ENCODE results near the gene ANKS1B. TPM values are rescaled to one million over a fixed set of nuclear protein-coding genes. Genes with fewer than 3 reads are reported as not detected.

The ANKS1B gene
- total RNA-seq, 4 donors from 2014 or later: 4.9 to 15.4 (median 9.4) TPM

DNA sequence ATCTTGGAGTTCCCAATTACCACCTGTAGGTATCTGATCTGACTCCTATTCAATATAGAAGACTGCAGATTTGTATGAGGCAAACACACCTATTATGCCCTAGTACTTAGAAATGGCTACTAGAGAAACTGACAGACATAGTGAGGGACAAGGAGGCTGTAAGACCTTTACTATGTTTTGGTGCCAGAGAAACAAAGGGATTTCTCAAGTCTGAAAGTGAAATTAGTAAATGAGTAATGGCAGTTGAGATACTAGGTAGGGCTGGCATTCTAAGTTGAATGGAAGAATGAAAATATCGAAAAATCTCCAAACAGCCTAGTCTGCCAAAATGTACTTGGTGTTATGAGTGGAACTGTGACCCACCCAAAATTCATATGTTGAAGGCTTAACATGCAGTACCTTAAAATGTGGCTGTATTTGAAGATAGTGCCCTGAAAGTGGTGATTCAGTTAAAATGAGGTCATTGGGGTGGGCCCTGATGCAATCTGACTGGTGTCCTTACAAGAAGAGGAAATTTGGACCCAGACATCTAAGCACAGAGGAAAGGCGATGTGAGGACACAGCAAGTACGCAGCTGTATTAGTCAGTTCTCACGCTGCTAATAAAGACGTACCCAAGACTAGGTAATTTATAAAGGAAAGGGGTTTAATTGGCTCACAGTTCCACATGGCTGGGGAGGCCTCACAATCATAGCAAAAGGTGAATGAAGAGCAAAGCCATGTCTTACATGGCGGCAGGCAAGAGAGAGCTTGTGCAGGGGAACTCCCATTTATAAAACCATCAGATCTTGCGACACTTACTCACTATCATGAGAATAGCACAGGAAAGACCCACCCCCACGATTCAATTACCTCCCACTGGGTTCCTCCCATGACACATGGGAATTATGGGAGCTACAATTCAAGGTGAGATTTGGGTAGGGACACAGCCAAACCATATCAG is 1212.7 kb downstream of the ANKS1B start:
- Histone ChIP-seq H3K4me1 (no peaks in the 10 kb centered on the region), H3K9me3 (no peaks in the 10 kb centered on the region), H3K27ac (no peak overlapping the region), H3K36me3 (no peaks in the 10 kb centered on the region), H3K4me3 (no peak overlapping the region), H3K27me3 (no peaks in the 10 kb centered on the region)
- TF ChIP-seq, protein P1, sequence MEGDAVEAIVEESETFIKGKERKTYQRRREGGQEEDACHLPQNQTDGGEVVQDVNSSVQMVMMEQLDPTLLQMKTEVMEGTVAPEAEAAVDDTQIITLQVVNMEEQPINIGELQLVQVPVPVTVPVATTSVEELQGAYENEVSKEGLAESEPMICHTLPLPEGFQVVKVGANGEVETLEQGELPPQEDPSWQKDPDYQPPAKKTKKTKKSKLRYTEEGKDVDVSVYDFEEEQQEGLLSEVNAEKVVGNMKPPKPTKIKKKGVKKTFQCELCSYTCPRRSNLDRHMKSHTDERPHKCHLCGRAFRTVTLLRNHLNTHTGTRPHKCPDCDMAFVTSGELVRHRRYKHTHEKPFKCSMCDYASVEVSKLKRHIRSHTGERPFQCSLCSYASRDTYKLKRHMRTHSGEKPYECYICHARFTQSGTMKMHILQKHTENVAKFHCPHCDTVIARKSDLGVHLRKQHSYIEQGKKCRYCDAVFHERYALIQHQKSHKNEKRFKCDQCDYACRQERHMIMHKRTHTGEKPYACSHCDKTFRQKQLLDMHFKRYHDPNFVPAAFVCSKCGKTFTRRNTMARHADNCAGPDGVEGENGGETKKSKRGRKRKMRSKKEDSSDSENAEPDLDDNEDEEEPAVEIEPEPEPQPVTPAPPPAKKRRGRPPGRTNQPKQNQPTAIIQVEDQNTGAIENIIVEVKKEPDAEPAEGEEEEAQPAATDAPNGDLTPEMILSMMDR (IDR thresholded peaks at IDR 0.05): no peak
- no peak for TF ChIP-seq POLR2AphosphoS5 (IDR thresholded peaks at IDR 0.05)
- TF ChIP-seq EP300 (IDR thresholded peaks at IDR 0.05): no peak
- no peak for TF ChIP-seq POLR2A (IDR thresholded peaks at IDR 0.05)
- WGBS: 90% methylated on average over 8 of the region's 8 CpGs
- DNase-seq (ENCODE audit: low spot score in 2 of 2): no peak

DNA sequence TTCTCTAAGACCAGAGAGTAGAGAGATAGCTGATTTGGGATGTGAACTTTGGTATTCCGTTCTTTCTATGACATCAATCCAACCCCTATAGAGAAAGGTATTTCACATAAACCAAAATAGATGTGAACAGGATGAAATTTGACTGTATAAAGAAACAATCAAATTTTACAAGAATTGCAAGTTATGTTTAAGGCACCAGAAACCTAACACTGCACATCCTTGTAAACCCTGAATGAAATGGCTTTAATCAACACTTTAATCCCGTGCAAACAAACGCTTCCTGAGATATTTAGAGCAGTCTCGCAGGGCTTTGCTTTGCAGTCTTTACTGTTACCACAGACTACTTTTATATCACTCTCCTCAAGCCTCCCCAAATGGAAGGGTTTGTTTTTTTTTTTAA is 1214.5 kb downstream of the ANKS1B start:
- H3K9me3 ChIP-seq: no peaks in the 10 kb centered on the region
- H3K36me3 ChIP-seq: no peaks in the 10 kb centered on the region
- no peaks in the 10 kb centered on the region for H3K4me1 ChIP-seq
- H3K27me3 ChIP-seq: no peaks in the 10 kb centered on the region
- no peak overlapping the region for H3K27ac ChIP-seq
- no peak for DNase-seq (ENCODE audit: low spot score in 2 of 2)
- H3K4me3 ChIP-seq: no peak overlapping the region
- TF ChIP-seq EP300 (IDR thresholded peaks at IDR 0.05): no peak
- TF ChIP-seq POLR2A (IDR thresholded peaks at IDR 0.05): no peak
- TF ChIP-seq, protein P1 (IDR thresholded peaks at IDR 0.05): no peak
- TF ChIP-seq POLR2AphosphoS5 (IDR thresholded peaks at IDR 0.05): no peak
- 86% methylated on average over 4 of the region's 4 CpGs for WGBS

DNA sequence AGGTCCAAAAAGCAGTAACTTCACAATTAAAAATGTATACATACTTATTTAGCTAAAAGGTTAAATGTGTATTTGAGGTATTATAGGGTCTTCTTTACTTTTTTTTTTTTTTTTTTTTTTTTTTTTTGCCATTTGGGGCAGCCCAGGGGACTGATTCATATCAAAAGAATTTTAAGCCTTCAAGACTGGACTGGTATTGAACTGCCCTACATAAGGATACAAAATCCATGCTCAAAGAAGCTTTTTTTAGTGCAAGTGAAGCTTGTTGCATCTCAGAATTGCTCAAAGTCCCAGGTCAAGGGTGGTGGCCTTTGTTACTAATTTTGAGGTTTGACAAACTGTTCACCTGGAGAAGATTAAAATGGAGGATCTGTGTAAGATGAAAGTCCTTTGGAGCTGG is 1215.7 kb downstream of the ANKS1B start:
- Histone ChIP-seq H3K36me3 (no peaks in the 10 kb centered on the region), H3K9me3 (no peaks in the 10 kb centered on the region), H3K27ac (no peak overlapping the region), H3K4me3 (no peak overlapping the region), H3K27me3 (no peaks in the 10 kb centered on the region), H3K4me1 (no peaks in the 10 kb centered on the region)
- no peak for DNase-seq (ENCODE audit: low spot score in 2 of 2)
- TF ChIP-seq, protein P1 (IDR thresholded peaks at IDR 0.05): no peak

DNA sequence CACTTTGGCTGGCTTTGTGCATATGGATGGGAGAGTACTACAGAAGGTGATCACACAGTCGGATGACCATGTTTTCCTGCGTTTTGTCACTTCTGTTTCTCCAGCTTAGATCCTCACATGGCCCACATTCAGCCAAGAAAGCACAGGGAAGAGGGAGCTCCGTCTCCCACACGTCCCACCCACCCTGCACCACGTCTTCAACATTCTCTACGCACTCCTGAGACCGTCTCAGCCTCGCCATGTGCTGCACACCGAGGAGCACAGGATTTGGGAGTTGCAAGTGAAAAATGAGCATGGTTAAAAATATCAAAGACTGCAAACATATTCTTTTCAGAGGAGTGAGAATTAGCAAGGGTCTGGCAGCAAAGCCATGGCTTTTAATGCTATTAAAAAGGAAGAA is 1217.5 kb downstream of the ANKS1B start:
- no peak for DNase-seq (ENCODE audit: low spot score in 2 of 2)
- 84% methylated on average over 9 of the region's 9 CpGs for WGBS
- Histone ChIP-seq H3K9me3 (no peaks in the 10 kb centered on the region), H3K4me3 (no peak overlapping the region), H3K36me3 (no peaks in the 10 kb centered on the region), H3K27me3 (no peaks in the 10 kb centered on the region), H3K27ac (no peak overlapping the region), H3K4me1 (no peaks in the 10 kb centered on the region)
- TF ChIP-seq POLR2A (IDR thresholded peaks at IDR 0.05): no peak
- no peak for TF ChIP-seq POLR2AphosphoS5 (IDR thresholded peaks at IDR 0.05)
- TF ChIP-seq, protein P1 (IDR thresholded peaks at IDR 0.05): no peak
- TF ChIP-seq EP300 (IDR thresholded peaks at IDR 0.05): no peak

DNA sequence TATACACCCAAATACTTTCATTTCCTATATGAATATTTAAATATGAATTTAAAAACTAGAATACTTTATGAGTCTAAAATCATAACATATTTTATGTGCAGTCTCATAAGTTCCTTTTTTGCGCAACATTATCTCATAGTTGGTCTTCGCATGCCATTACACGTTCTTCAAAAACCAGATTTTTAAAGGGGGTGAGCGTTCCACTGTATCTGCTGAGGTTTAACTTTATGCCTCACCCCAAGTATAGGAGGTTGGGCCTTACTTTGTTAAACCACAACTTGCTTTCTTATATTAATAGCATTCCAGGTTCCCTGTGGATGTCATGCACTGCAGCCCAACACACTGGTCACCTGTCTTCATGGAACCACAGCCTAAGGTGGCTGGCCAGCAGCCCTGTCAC is 1221.1 kb downstream of the ANKS1B start:
- no peak for DNase-seq (ENCODE audit: low spot score in 2 of 2)
- WGBS: 33% methylated on average over 4 of the region's 4 CpGs
- no peaks in the 10 kb centered on the region for H3K9me3 ChIP-seq
- no peaks in the 10 kb centered on the region for H3K27me3 ChIP-seq
- H3K27ac ChIP-seq: no peak overlapping the region
- H3K4me3 ChIP-seq: no peak overlapping the region
- no peaks in the 10 kb centered on the region for H3K36me3 ChIP-seq
- TF ChIP-seq EP300 (IDR thresholded peaks at IDR 0.05): no peak
- TF ChIP-seq POLR2A (IDR thresholded peaks at IDR 0.05): no peak
- no peak for TF ChIP-seq POLR2AphosphoS5 (IDR thresholded peaks at IDR 0.05)
- TF ChIP-seq, protein P1 (IDR thresholded peaks at IDR 0.05): no peak
- H3K4me1 ChIP-seq: no peaks in the 10 kb centered on the region

Measured in suprapubic skin (tissue), 4 donors.